Psoas muscle (tissue), 8 donors: ENCODE data around the gene CSTPP1. TPM values are rescaled to one million over a fixed set of nuclear protein-coding genes. Genes with fewer than 3 reads are reported as not detected.

Experiments
- ATAC-seq, 4 donors: fragments of 200-7000 bp; cut with Tn5 transposase; one replicate each; pipeline ENCODE4 v1.9.1; 2020; ENCODE audit warnings: moderate library complexity in 3 of 4, mild to moderate bottlenecking in 2 of 4
- DNase-seq, 2 donors: peaks; one replicate each; pipeline ENCODE4 v3.0.0-alpha.2; 2020
- H3K27ac ChIP-seq: fragments of 200-600 bp; one replicate; pipeline ENCODE4 v1.8.0; 2022
- H3K27me3 ChIP-seq, 3 donors: fragments of 200-600 bp in 1 of 3; one replicate each; pipeline versions ENCODE4 v1.6.1 to v1.8.0; 2013 to 2022; ENCODE audit warnings: low read length in 2 of 3, mild to moderate bottlenecking in 2 of 3, moderate library complexity in 1 of 3; ENCODE audit not compliant: insufficient read depth in 3 of 3
- H3K36me3 ChIP-seq, 2 donors: fragments of 200-600 bp in 1 of 2; one replicate each; pipeline versions ENCODE4 v1.6.1 to v1.8.0; 2013 to 2022; ENCODE audit warnings: low read depth in 1 of 2, mild to moderate bottlenecking in 1 of 2, moderate library complexity in 1 of 2; ENCODE audit not compliant: insufficient read depth in 1 of 2
- H3K4me1 ChIP-seq: fragments of 200-600 bp; one replicate; pipeline ENCODE4 v1.8.0; 2022
- H3K4me3 ChIP-seq: fragments of 200-600 bp; one replicate; pipeline ENCODE4 v1.8.0; 2022; ENCODE audit warnings: mild to moderate bottlenecking
- H3K9me3 ChIP-seq: fragments of 200-600 bp; one replicate; pipeline ENCODE4 v1.8.0; 2022
- WGBS, 3 donors: extraction: QIAGEN DNeasy Blood & Tissue Kit; methylation state at CpG; one replicate each; pipeline versions ENCODE4 v1.1.6 to v1.1.7; 2013; 5-methylcytosine and 5-hydroxymethylcytosine counted together
- intact Hi-C, 2 donors: fragments of 100-400 bp; cut with DNase I; formaldehyde crosslinking; loops; one replicate each; pipeline versions ENCODE4 v1.11.0 to v1.14.2; 2022
- polyA plus RNA-seq, 3 donors: library from polyadenylated mRNA; stranded (reverse); fragments of 200-250 nt; gene quantifications; one replicate each; pipeline ENCODE4 v1.2.3, GENCODE V29; 2013
- total RNA-seq, 4 donors: library from RNA; stranded (reverse); fragmentation: NEBNext Ultra II Directional in 2 of 4; extraction: Animal tissue kit (Norgen Biotek cat#: 25700) in 2 of 4; gene quantifications; one replicate each; pipeline versions ENCODE4 v1.2.1 to v1.2.4, GENCODE V29; 2021 to 2023
- TF ChIP-seq, protein P1 (sequence below): fragments of 200-600 bp; IDR thresholded peaks from one replicate; pipeline ENCODE4 v1.8.0; 2022; ENCODE audit warnings: antibody characterized with exemption
- donor health status: healthy with polysubstance abuse.
- donor health status: DM: no; HTN: no; CAD: no; lungs with moderate emphysema.
- donor health status: Bipolar disorder and iron deficiency.
- donor health status: healthy.
- donor health status: DM: yes; HTN: yes; CAD: no.
- donor health status: DM: no; HTN: no; CAD: no.
- donor health status: DM: no; HTN: no; CAD: no.
- donor health status: DM: yes; HTN: yes; CAD: no.

Gene CSTPP1
- total and polyA plus RNA-seq, 7 donors: 5.1 to 10.0 (median 6.9) TPM

DNA sequence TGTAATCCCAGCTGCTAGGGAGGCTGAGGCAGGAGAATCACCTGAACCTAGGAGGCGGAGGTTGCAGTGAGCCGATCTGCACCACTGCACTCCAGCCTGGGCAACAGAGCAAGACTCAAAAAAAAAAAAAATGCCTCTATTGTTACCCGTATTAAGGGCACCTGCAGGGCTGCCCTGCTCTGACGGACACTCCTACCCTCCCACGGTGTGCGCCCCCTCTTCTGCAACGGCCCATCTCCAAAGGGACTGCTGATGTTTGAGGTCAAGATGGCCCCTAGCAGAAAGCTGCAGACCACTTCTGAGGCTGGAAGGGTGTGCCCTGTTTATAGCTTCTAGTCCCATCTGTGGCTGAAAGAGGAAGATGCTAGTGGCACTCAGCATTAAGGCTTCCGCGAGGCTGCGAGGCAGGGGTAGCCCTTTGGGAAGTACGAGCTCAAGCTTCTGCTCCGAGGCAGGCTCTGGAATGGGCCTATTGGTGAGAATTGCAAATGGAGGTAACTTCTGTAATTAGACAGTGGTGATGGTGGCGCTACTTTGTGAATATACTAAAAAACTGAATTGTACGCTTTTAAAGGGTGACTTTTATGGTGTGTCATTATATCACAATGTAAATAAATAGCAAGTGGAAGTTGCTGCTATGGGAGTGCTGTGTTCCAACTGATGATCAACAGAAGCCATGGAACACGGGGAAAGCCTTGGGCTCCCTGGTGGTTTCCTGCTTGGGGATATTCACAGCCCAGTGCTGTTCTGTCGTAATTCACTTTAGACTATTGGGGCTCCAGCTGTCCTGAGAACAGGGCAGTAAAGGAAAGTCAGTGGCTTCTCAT lies 215.8 kb downstream of the CSTPP1 start:
- no peaks in the 10 kb centered on the region for H3K27me3 ChIP-seq
- no peak for ATAC-seq
- no peak overlapping the region for H3K27ac ChIP-seq
- no peak for DNase-seq
- 84 to 85% (median 84%) methylated on average over 16 of the region's 16 CpGs for WGBS, 3 donors
- TF ChIP-seq, protein P1, sequence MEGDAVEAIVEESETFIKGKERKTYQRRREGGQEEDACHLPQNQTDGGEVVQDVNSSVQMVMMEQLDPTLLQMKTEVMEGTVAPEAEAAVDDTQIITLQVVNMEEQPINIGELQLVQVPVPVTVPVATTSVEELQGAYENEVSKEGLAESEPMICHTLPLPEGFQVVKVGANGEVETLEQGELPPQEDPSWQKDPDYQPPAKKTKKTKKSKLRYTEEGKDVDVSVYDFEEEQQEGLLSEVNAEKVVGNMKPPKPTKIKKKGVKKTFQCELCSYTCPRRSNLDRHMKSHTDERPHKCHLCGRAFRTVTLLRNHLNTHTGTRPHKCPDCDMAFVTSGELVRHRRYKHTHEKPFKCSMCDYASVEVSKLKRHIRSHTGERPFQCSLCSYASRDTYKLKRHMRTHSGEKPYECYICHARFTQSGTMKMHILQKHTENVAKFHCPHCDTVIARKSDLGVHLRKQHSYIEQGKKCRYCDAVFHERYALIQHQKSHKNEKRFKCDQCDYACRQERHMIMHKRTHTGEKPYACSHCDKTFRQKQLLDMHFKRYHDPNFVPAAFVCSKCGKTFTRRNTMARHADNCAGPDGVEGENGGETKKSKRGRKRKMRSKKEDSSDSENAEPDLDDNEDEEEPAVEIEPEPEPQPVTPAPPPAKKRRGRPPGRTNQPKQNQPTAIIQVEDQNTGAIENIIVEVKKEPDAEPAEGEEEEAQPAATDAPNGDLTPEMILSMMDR: no peak
- H3K4me1 ChIP-seq: peaks cover 19% of the 10 kb centered on the region
- no peaks in the 10 kb centered on the region for H3K36me3 ChIP-seq
- intact Hi-C loops: loop anchor here (2.0 to 5.0 kb wide), 3 partner anchors 150 to 264 kb away; partner anchors contain the start of gene LRP4 (in 1 of the 2)
- no peaks in the 10 kb centered on the region for H3K9me3 ChIP-seq
- no peak overlapping the region for H3K4me3 ChIP-seq

DNA sequence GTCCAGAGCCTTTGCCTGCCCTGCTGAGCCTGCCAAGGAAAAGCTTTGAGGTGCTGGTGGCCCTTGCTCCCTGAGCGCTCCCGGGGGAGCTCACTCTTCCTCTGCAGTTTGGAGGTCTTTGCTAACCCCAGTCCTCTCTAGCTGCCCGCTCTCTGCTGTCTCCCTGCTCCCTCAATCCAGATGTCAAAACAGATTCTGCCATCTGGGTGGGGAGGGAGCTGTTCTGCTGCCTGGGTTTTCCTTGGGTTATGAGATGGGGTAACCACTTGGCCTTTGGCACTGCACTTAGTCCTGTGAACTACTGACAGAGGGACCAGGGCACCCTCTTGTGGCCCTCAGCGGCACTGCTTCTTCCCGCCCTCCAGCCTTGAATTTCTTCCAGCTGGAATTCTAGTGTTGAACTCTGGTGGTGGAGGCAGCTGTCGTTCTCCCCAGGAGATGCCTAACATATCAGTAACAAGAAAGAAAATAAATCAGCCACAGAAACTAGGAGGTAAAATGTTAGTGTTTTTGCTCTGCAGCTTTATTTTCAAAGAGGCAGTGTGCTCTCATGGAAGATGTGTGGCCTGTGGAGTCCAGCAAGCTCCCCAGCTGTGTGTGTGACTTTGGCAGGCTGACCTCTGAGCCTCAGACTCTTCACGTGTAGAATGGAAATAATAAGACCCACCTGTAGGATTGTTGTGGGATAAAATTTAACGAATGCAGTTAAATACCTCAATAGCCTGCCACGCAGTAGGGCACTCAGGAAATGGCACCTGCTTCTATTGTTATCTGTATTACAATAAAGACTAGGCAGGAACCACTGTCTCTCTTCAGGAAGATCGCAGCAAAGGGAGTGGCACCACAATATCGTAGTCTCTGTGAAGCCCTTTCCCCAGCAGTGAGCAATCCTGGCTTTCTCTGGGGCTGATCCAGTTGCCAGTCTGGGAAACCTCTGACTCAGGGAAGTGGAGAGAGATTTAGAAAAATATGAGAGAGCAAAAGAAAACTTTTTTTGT lies 216.7 kb downstream of the CSTPP1 start:
- ATAC-seq (peak; percentile 78 to 88 (median 82)), DNase-seq (peak; percentile 81 to 89)
- no peak overlapping the region for H3K4me3 ChIP-seq
- peaks cover 19% of the 10 kb centered on the region for H3K4me1 ChIP-seq
- H3K9me3 ChIP-seq: no peaks in the 10 kb centered on the region
- intact Hi-C loops: loop anchor here (2.0 to 5.0 kb wide), 3 partner anchors 151 to 264 kb away; partner anchors contain the start of gene LRP4 (in 1 of the 2)
- peak overlapping the region; percentile 71 for H3K27ac ChIP-seq
- H3K27me3 ChIP-seq: no peaks in the 10 kb centered on the region
- no peaks in the 10 kb centered on the region for H3K36me3 ChIP-seq
- 25 to 32% (median 27%) methylated on average over 11 of the region's 11 CpGs for WGBS, 3 donors
- TF ChIP-seq, protein P1: peak; percentile 95

DNA sequence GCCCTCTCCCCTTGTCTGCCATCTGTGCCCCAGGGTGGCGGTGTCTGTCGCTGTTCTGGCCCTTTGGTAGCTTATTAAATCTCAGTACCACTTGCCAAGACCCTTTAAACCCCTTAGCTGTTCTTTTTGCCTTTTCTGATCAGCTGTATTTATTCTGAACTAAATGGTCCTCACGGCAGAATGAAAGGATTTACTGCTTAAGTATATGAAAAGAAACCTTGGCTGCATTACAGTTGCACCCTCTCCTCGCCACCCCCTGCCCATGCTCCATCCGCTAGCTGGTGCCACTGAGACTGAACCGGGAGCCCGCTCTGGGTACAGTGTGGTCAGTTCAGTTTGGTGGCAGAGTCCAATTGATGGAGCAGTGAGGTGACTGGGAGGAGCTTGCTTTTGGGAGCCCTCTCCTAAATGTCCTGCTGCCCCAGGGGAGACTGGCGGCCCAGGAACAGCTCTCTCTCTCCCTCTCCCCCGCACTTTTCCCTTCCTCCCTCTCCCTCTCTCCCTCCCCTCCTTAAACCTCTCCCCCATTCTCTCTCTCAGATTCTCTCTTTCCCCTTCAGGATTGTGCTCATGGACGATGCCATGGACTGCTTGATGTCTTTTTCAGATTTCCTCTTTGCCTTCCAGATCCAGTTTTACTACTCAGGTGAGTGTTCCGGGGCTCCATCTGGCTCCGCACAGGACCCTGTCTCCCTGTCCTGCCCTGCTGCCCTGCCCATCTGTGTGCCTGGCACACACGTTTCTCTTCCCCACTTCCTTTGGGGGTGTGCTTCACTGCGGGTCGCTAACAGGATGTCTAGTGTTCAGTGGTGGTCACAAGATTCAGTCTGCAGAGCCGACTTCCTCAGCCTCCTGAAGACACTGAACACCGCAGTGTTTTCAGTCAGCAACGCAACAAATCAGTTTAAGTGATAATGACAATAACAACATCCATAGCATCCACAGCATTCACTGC lies 218.3 kb downstream of the CSTPP1 start:
- no peak for ATAC-seq
- no peaks in the 10 kb centered on the region for H3K36me3 ChIP-seq
- H3K27ac ChIP-seq: no peak overlapping the region
- H3K4me3 ChIP-seq: no peak overlapping the region
- H3K9me3 ChIP-seq: no peaks in the 10 kb centered on the region
- no peak for DNase-seq
- 70 to 79% (median 73%) methylated on average over 18 of the region's 18 CpGs for WGBS, 3 donors
- no peaks in the 10 kb centered on the region for H3K27me3 ChIP-seq
- intact Hi-C loops: loop anchor here in 1 of 2 donors (5.0 kb wide), 2 partner anchors 153 to 238 kb away; partner anchors contain the start of gene LRP4
- peaks cover 7% of the 10 kb centered on the region for H3K4me1 ChIP-seq
- TF ChIP-seq, protein P1: no peak

DNA sequence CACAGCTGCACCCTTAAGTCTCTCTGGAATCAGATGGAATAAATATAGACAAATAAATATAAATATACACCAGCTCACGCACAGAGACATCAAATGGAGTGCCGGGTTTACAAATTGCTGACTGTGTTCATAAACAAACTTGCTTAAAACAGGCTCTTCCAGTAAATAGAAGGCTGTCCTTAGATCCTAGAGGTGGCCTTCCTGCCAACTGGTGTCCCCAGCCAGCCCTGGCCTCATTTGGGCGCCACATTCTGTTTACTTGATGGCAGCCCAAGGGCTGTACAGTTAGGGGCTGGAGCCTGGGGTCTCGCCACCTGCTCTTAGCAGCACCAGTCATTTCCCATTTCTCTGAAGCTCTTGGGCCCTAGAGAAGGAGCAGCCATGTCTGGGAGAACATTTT lies 219.3 kb downstream of the CSTPP1 start:
- TF ChIP-seq, protein P1: no peak
- intact Hi-C loops: no loop called here
- ATAC-seq (no peak), DNase-seq (no peak)
- peaks cover 7% of the 10 kb centered on the region for H3K4me1 ChIP-seq
- H3K27me3 ChIP-seq: no peaks in the 10 kb centered on the region
- 83 to 95% (median 85%) methylated on average over 4 of the region's 4 CpGs for WGBS, 3 donors
- no peak overlapping the region for H3K4me3 ChIP-seq
- H3K36me3 ChIP-seq: no peaks in the 10 kb centered on the region
- H3K27ac ChIP-seq: no peak overlapping the region
- H3K9me3 ChIP-seq: no peaks in the 10 kb centered on the region
